Endometrial microvascular endothelial cells (primary cell): ENCODE results near the gene ZDHHC11. TPM values are rescaled to one million over a fixed set of nuclear protein-coding genes. Genes with fewer than 3 reads are reported as not detected.
"Not testable (repeated sequence)": the region's sequence is repeated elsewhere in the genome, so short reads cannot be mapped to it uniquely, and the experiment has no call there.

Source experiments
- in situ Hi-C: cut with HindIII; loops from 2 replicates; pipeline ENCODE4 v1.10.0; 2017; ENCODE audit warnings: low sequenced_read_pairs, low pct_unique_long_range_greater_than_20kb; ENCODE audit errors: inconsistent ontology term
- total RNA-seq: library from RNA; depleted of rRNA; stranded (reverse); fragments of >200 nt; gene quantifications from one replicate; pipeline ENCODE4 v1.2.3, GENCODE V29; 2015; ENCODE audit errors: inconsistent ontology term

ZDHHC11 gene
- total RNA-seq, 1 donor from 2014 or later: not detected

- in situ Hi-C loops: no loop called here
Observed at GRCh38 chr5:861442-862366, 10.9 kb upstream of the ZDHHC11 start.

GRCh38 chr5:860506-861150 lies 9.8 kb upstream of the ZDHHC11 start:
- in situ Hi-C loops: no loop called here

GRCh38 chr5:859798-860296 lies 9.1 kb upstream of the ZDHHC11 start:
- in situ Hi-C loops: no loop called here

- in situ Hi-C loops: no loop called here
Observed at GRCh38 chr5:859391-859790, 8.6 kb upstream of the ZDHHC11 start.

- in situ Hi-C loops: no loop called here
Observed at GRCh38 chr5:858726-859125, 7.9 kb upstream of the ZDHHC11 start.

- in situ Hi-C loops: no loop called here
Observed at GRCh38 chr5:856531-857425, 6.0 kb upstream of the ZDHHC11 start.

GRCh38 chr5:855771-856530 lies 5.2 kb upstream of the ZDHHC11 start:
- in situ Hi-C loops: no loop called here

- in situ Hi-C loops: no loop called here
Observed at GRCh38 chr5:854966-855743, 4.4 kb upstream of the ZDHHC11 start.

GRCh38 chr5:854217-854616 lies 3.4 kb upstream of the ZDHHC11 start:
- in situ Hi-C loops: no loop called here

GRCh38 chr5:853416-854090 lies 2.8 kb upstream of the ZDHHC11 start:
- in situ Hi-C loops: not testable (repeated sequence)

GRCh38 chr5:852431-853401 lies 1.9 kb upstream of the ZDHHC11 start:
- in situ Hi-C loops: no loop called here

GRCh38 chr5:852018-852417 lies 1.2 kb upstream of the ZDHHC11 start:
- in situ Hi-C loops: no loop called here

- in situ Hi-C loops: no loop called here
Observed at GRCh38 chr5:851553-851952, 767 bp upstream of the ZDHHC11 start.

GRCh38 chr5:851076-851475 lies 290 bp upstream of the ZDHHC11 start:
- in situ Hi-C loops: no loop called here

- in situ Hi-C loops: no loop called here
Observed at GRCh38 chr5:849651-850301, 1.0 kb downstream of the ZDHHC11 start.

- in situ Hi-C loops: no loop called here
Observed at GRCh38 chr5:848671-849111, 2.1 kb downstream of the ZDHHC11 start.
